SK-N-SH treated with all-trans-retinoic acid at 6 μM for 48 hours (cell line): ENCODE results near the gene HTR3A.
"Not testable (repeated sequence)": the region's sequence is repeated elsewhere in the genome, so short reads cannot be mapped to it uniquely, and the experiment has no call there.

Experiments
- ATAC-seq: fragments of 200-7000 bp; cut with Tn5 transposase; 3 replicates; pipeline ENCODE4 v1.9.1; 2020; ENCODE audit warnings: mild to moderate bottlenecking, moderate library complexity
- ARNTL ChIP-seq: fragments of 450-650 bp; formaldehyde crosslinking; IDR thresholded peaks from 2 replicates; pipeline ENCODE4 v1.5.0; 2020; ENCODE audit warnings: low read depth, mild to moderate bottlenecking, moderate library complexity, borderline replicate concordance
- BACH2 ChIP-seq: fragments of 250-450 bp; sonication (Bioruptor Pico); IDR thresholded peaks from 2 replicates; pipeline ENCODE4 v1.9.0; 2021; ENCODE audit warnings: mild to moderate bottlenecking, borderline replicate concordance
- CSDC2 ChIP-seq: fragments of 250-450 bp; sonication (Bioruptor Pico); IDR thresholded peaks from 2 replicates; pipeline ENCODE4 v1.5.0; 2020; ENCODE audit warnings: mild to moderate bottlenecking, moderate library complexity
- ESRRG ChIP-seq: fragments of 250-450 bp; sonication (Bioruptor Pico); IDR thresholded peaks from 2 replicates; pipeline ENCODE4 v1.6.1; 2021; ENCODE audit warnings: mild to moderate bottlenecking
- GLIS3 ChIP-seq: fragments of 250-450 bp; sonication (Bioruptor Pico); IDR thresholded peaks from 2 replicates; pipeline ENCODE4 v1.5.0; 2020; ENCODE audit warnings: mild to moderate bottlenecking, moderate library complexity
- ISL1 ChIP-seq: fragments of 250-450 bp; sonication (Bioruptor Pico); IDR thresholded peaks from 2 replicates; pipeline ENCODE4 v2.1.2; 2022; ENCODE audit warnings: mild to moderate bottlenecking, moderate library complexity
- OSR1 ChIP-seq: fragments of 250-450 bp; sonication (Bioruptor Pico); IDR thresholded peaks from 2 replicates; pipeline ENCODE4 v1.8.0; 2022; ENCODE audit warnings: moderate library complexity, mild to moderate bottlenecking, inconsistent platforms
- PATZ1 ChIP-seq: fragments of 250-450 bp; sonication (Bioruptor Pico); IDR thresholded peaks from 2 replicates; pipeline ENCODE4 v1.8.0; 2020; ENCODE audit warnings: mild to moderate bottlenecking, moderate library complexity, borderline replicate concordance
- POU6F1 ChIP-seq: fragments of 250-450 bp; sonication (Bioruptor Pico); IDR thresholded peaks from 2 replicates; pipeline ENCODE4 v1.8.0; 2021; ENCODE audit warnings: low read depth, mild to moderate bottlenecking, moderate library complexity, borderline replicate concordance
- PPARA ChIP-seq: fragments of 250-450 bp; sonication (Bioruptor Pico); IDR thresholded peaks from 2 replicates; pipeline ENCODE4 v1.5.0; 2020; ENCODE audit warnings: mild to moderate bottlenecking, borderline replicate concordance
- RARB ChIP-seq: fragments of 250-450 bp; sonication (Bioruptor Pico); IDR thresholded peaks from 2 replicates; pipeline ENCODE4 v1.8.0; 2021; ENCODE audit warnings: mild to moderate bottlenecking, moderate library complexity
- SNAI2 ChIP-seq: fragments of 250-450 bp; sonication (Bioruptor Pico); IDR thresholded peaks from 2 replicates; pipeline ENCODE4 v1.5.0; 2020; ENCODE audit warnings: mild to moderate bottlenecking, moderate library complexity
- TCF4 ChIP-seq: fragments of 250-450 bp; sonication (Bioruptor Pico); IDR thresholded peaks from 2 replicates; pipeline ENCODE4 v1.8.0; 2021; ENCODE audit warnings: mild to moderate bottlenecking, moderate library complexity, borderline replicate concordance
- TOX ChIP-seq: fragments of 250-450 bp; sonication (Bioruptor Pico); IDR thresholded peaks from 2 replicates; pipeline ENCODE4 v1.8.0; 2021; ENCODE audit warnings: mild to moderate bottlenecking, moderate library complexity, borderline replicate concordance
- TSHZ2 ChIP-seq: fragments of 250-450 bp; sonication (Bioruptor Pico); IDR thresholded peaks from 2 replicates; pipeline ENCODE4 v1.5.0; 2020; ENCODE audit warnings: mild to moderate bottlenecking, moderate library complexity
- ZC3H10 ChIP-seq: fragments of 250-450 bp; sonication (Bioruptor Pico); IDR thresholded peaks from 2 replicates; pipeline ENCODE4 v1.5.1; 2021; ENCODE audit warnings: mild to moderate bottlenecking, moderate library complexity
- ZFP30 ChIP-seq: fragments of 450-650 bp; formaldehyde crosslinking; IDR thresholded peaks from 2 replicates; pipeline ENCODE4 v1.5.0; 2022; ENCODE audit warnings: mild to moderate bottlenecking, moderate library complexity
- ZNF565 ChIP-seq: fragments of 450-650 bp; formaldehyde crosslinking; conservative IDR thresholded peaks from 2 replicates; pipeline ENCODE4 v1.5.0; 2020; ENCODE audit warnings: low read depth, mild to moderate bottlenecking, moderate library complexity
- ZNF70 ChIP-seq: fragments of 450-650 bp; formaldehyde crosslinking; IDR thresholded peaks from 2 replicates; pipeline ENCODE4 v1.5.0; 2020; ENCODE audit warnings: mild to moderate bottlenecking, moderate library complexity
- ZNF8 ChIP-seq: fragments of 450-650 bp; formaldehyde crosslinking; IDR thresholded peaks from 2 replicates; pipeline ENCODE4 v1.5.0; 2020; ENCODE audit warnings: mild to moderate bottlenecking, moderate library complexity

HTR3A gene

GRCh38 chr11:113932788-113933187 lies 42.1 kb upstream of the HTR3A start:
- no peak for ATAC-seq
- TF ChIP-seq ZNF8 (CRISPR knock-in tag) (no peak), RARB (CRISPR knock-in tag) (no peak), PPARA (CRISPR knock-in tag) (no peak), ZFP30 (CRISPR knock-in tag) (no peak), TSHZ2 (no peak), ZNF565 (no peak), ESRRG (CRISPR knock-in tag) (no peak), PATZ1 (CRISPR knock-in tag) (no peak), BACH2 (CRISPR knock-in tag) (no peak), POU6F1 (no peak), TOX (CRISPR knock-in tag) (no peak), GLIS3 (no peak)

- not testable (repeated sequence) for ATAC-seq
Observed at GRCh38 chr11:113934193-113934592, 40.7 kb upstream of the HTR3A start.

- no peak for ATAC-seq
- no peak for TF ChIP-seq ISL1 (CRISPR knock-in tag)
- TF ChIP-seq SNAI2: no peak
- no peak for TF ChIP-seq ZC3H10
- TF ChIP-seq ZNF70 (CRISPR knock-in tag): no peak
- no peak for TF ChIP-seq PATZ1 (CRISPR knock-in tag)
- no peak for TF ChIP-seq TCF4
- no peak for TF ChIP-seq POU6F1
- TF ChIP-seq PPARA (CRISPR knock-in tag): no peak
- no peak for TF ChIP-seq TOX (CRISPR knock-in tag)
- no peak for TF ChIP-seq GLIS3
- TF ChIP-seq ARNTL (CRISPR knock-in tag): no peak
- TF ChIP-seq ZFP30 (CRISPR knock-in tag): no peak
- no peak for TF ChIP-seq OSR1 (CRISPR knock-in tag)
- no peak for TF ChIP-seq CSDC2 (CRISPR knock-in tag)
- no peak for TF ChIP-seq ZNF565
- TF ChIP-seq TSHZ2: no peak
- TF ChIP-seq ESRRG (CRISPR knock-in tag): no peak
- TF ChIP-seq RARB (CRISPR knock-in tag): no peak
Observed at GRCh38 chr11:113934761-113935160, 40.1 kb upstream of the HTR3A start.
